Naive thymus-derived CD4-positive, alpha-beta T cell (primary cell): ENCODE data around the gene RAPGEF3. TPM values are rescaled to one million over a fixed set of nuclear protein-coding genes. Genes with fewer than 3 reads are reported as not detected.

Source experiments
- ATAC-seq: fragments of 150-1000 bp; cut with Tn5 transposase; 2 replicates; pipeline ENCODE4 v1.10.0; 2021; ENCODE audit warnings: mild to moderate bottlenecking, moderate library complexity
- CTCF ChIA-PET: fragments of 350-600 bp; sonication (Branson Sonifier 250); formaldehyde crosslinking; loops from one replicate; lab custom pipeline; 2021; ENCODE audit warnings: antibody characterized with exemption; lab: Charles Lee
- POLR2A ChIA-PET: fragments of 350-600 bp; sonication (Branson Sonifier 250); formaldehyde crosslinking; loops from one replicate; lab custom pipeline; 2021; ENCODE audit warnings: antibody characterized with exemption, inconsistent platforms; lab: Charles Lee
- DNase-seq, 9 donors: peaks; one replicate each; pipeline versions ENCODE4 v3.0.0 to v3.0.0-alpha.2; 2020 to 2022; ENCODE audit warnings: mixed read lengths in 1 of 9
- H3K27ac ChIP-seq: one replicate; pipeline ENCODE4 v1.7.0; 2013; ENCODE audit warnings: mild to moderate bottlenecking, low read depth, low read length, moderate library complexity
- H3K27me3 ChIP-seq, 2 donors: one replicate each; pipeline ENCODE4 v1.7.0; 2013; ENCODE audit warnings: low read length in 2 of 2, mild to moderate bottlenecking in 2 of 2, moderate library complexity in 2 of 2; ENCODE audit not compliant: control insufficient read depth in 2 of 2, insufficient read depth in 2 of 2
- H3K36me3 ChIP-seq, 3 experiments: 1 replicate in 2 of 3; 2 replicates in 1 of 3; pipeline ENCODE4 v1.7.0; 2013; ENCODE audit warnings: low read length in 3 of 3, mild to moderate bottlenecking in 3 of 3, moderate library complexity in 1 of 3; ENCODE audit not compliant: insufficient read depth in 3 of 3, control insufficient read depth in 2 of 3
- H3K4me1 ChIP-seq, 2 donors: one replicate each; pipeline ENCODE4 v1.7.0; 2013; ENCODE audit warnings: low read length in 2 of 2, mild to moderate bottlenecking in 2 of 2, moderate library complexity in 1 of 2; ENCODE audit not compliant: control insufficient read depth in 2 of 2, insufficient read depth in 2 of 2
- H3K4me3 ChIP-seq: 2 replicates; pipeline ENCODE4 v1.7.0; 2013; ENCODE audit warnings: mild to moderate bottlenecking, low read length
- H3K9me3 ChIP-seq, 3 experiments: 1 replicate in 2 of 3; 2 replicates in 1 of 3; pipeline ENCODE4 v1.7.0; 2013; ENCODE audit warnings: low read length in 3 of 3; ENCODE audit not compliant: control insufficient read depth in 2 of 3
- H3K27ac Mint-ChIP-seq, 9 donors: one replicate each; pipeline ENCODE4 v1.8.0; 2020 to 2022; ENCODE audit warnings: mixed read lengths in 9 of 9, mild to moderate bottlenecking in 8 of 9, moderate library complexity in 5 of 9, inconsistent platforms in 2 of 9
- H3K27me3 Mint-ChIP-seq, 5 donors: one replicate each; pipeline ENCODE4 v1.8.0; 2021 to 2022; ENCODE audit warnings: mixed read lengths in 5 of 5, mild to moderate bottlenecking in 1 of 5
- H3K36me3 Mint-ChIP-seq, 5 donors: one replicate each; pipeline ENCODE4 v1.8.0; 2020 to 2022; ENCODE audit warnings: mixed read lengths in 5 of 5, mild to moderate bottlenecking in 3 of 5, inconsistent platforms in 1 of 5
- H3K4me1 Mint-ChIP-seq, 7 donors: one replicate each; pipeline ENCODE4 v1.8.0; 2020 to 2022; ENCODE audit warnings: mixed read lengths in 7 of 7, mild to moderate bottlenecking in 3 of 7, inconsistent platforms in 1 of 7
- H3K4me3 Mint-ChIP-seq, 10 donors: one replicate each; pipeline ENCODE4 v1.8.0; 2020 to 2022; ENCODE audit warnings: mild to moderate bottlenecking in 10 of 10, mixed read lengths in 10 of 10, moderate library complexity in 6 of 10, inconsistent platforms in 2 of 10
- H3K9me3 Mint-ChIP-seq, 11 donors: one replicate each; pipeline ENCODE4 v1.8.0; 2020 to 2022; ENCODE audit warnings: mixed read lengths in 11 of 11, mild to moderate bottlenecking in 4 of 11, inconsistent platforms in 1 of 11, moderate library complexity in 1 of 11
- intact Hi-C, 2 donors: fragments of 100-400 bp; cut with micrococcal nuclease; formaldehyde crosslinking; loops; one replicate each; pipeline ENCODE4 v1.15.1; 2023
- polyA plus RNA-seq, 2 donors: library from polyadenylated mRNA; unstranded; fragments of 300-500 nt; fragmentation: Illumina TruSeq; gene quantifications; one replicate each; pipeline ENCODE4 v1.2.3, GENCODE V29; 2021
- total RNA-seq, 6 experiments: library from RNA in 5 of 6; stranded (reverse) in 5 of 6; gene quantifications; 1 replicate in 5 of 6; 2 replicates in 1 of 6; pipeline ENCODE4 v1.2.3 and lab custom pipeline; 2021 to 2026

Gene RAPGEF3
- total and polyA plus RNA-seq, 7 experiments from 2014 or later, result 0.08 to 1.9 (median 0.82) TPM; not detected in 2

DNA sequence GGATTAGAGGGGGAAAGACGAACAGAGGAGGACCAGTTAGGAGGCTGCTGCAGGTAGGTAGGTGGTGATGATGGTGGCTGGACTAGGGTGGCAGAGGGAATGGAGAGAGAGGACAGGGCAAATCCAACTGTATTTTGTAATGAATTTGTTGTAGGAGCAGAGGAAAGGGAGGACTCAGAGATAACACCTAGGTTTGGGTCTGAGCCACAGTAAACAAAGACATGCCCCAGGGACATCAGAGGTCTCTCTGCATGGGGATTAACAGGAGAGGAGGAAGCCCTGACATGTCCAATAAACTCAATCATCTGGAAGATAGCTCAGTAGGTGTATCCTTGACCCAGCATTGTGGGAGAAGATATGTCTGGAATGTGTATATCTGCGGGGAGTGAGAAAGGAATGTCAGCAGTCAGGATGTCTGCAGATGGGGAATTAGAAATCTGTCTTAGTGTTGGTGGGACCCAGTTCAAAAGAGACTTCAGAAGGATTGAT is 9.7 kb upstream of the RAPGEF3 start:
- intact Hi-C loops, result loop anchor here in 1 of 2 donors (5.0 kb wide), 1 partner anchor 116 kb away; no protein-coding TSS in a partner anchor
- Mint-ChIP-seq H3K36me3 (no peaks in the 10 kb centered on the region), H3K4me1 (peaks cover 0 to 20% (median 8%) of the 10 kb centered on the region in 7 donors), H3K9me3 (peaks cover 0 to 2% (median 0%) of the 10 kb centered on the region in 11 donors), H3K4me3 (no peak overlapping the region), H3K27ac (no peak overlapping the region), H3K27me3 (peaks cover 0 to 17% (median 0%) of the 10 kb centered on the region in 5 donors)
- ChIA-PET CTCF (interaction anchor here (0.9 to 18.2 kb wide), 9 partner anchors 10 to 71 kb away, joined by 3 to 346 read pairs (median 5); no protein-coding TSS in a partner anchor), POLR2A (interaction anchor here (1.1 to 2.4 kb wide), 2 partner anchors 10 to 26 kb away, joined by 4 to 10 read pairs; partner anchors contain the start of gene RAPGEF3)
- H3K36me3 ChIP-seq, result no peaks in the 10 kb centered on the region
- DNase-seq, result no peak
- H3K4me3 ChIP-seq, result no peak overlapping the region
- H3K27me3 ChIP-seq, result no peaks in the 10 kb centered on the region
- H3K27ac ChIP-seq, result no peak overlapping the region
- H3K4me1 ChIP-seq, result peaks cover 3 to 10% of the 10 kb centered on the region in 2 donors
- ATAC-seq, result no peak
- H3K9me3 ChIP-seq, result no peaks in the 10 kb centered on the region

DNA sequence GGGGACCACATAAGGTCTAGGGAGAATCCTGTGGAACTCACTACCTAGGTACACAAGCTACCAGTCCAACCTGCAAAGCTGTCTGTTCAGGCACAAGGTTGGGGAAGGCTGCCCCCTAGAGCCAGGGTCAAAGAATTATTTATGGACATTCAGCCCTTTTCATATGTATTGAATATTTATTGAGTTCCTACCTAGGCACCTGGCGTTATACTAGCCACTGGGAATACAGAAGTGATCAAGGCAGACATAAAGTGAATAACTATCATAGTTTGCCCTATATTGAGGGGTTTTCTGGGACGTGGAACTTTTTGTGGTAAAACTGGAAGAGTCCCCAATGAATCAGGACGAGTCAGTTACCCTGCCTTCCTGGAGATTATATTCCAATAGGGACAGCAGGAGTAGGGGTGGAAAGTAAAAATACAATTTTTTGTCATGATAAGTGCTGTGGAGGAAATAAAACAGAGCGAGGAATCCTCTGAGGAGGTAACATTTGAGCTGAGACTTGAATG is 8.6 kb upstream of the RAPGEF3 start:
- intact Hi-C loops, result loop anchor here (1.0 to 5.0 kb wide), 5 partner anchors 23 to 115 kb away; no protein-coding TSS in a partner anchor
- peaks cover 3 to 10% of the 10 kb centered on the region in 2 donors for H3K4me1 ChIP-seq
- Mint-ChIP-seq H3K27ac (no peak overlapping the region), H3K36me3 (no peaks in the 10 kb centered on the region), H3K9me3 (no peaks in the 10 kb centered on the region), H3K4me1 (peaks cover 0 to 16% (median 5%) of the 10 kb centered on the region in 7 donors), H3K27me3 (peaks cover 0 to 13% (median 0%) of the 10 kb centered on the region in 5 donors), H3K4me3 (no peak overlapping the region)
- no peak overlapping the region for H3K4me3 ChIP-seq
- no peaks in the 10 kb centered on the region for H3K36me3 ChIP-seq
- POLR2A ChIA-PET, result interaction anchor here (0.6 to 2.4 kb wide), 7 partner anchors 9 to 70 kb away, joined by 3 to 11 read pairs (median 5); partner anchors contain the start of gene RAPGEF3
- ATAC-seq (peak; percentile 81), DNase-seq (peak; percentile 40 to 73 (median 57))
- H3K27ac ChIP-seq, result no peak overlapping the region
- CTCF ChIA-PET, result interaction anchor here (0.7 to 18.2 kb wide), 19 partner anchors 10 to 378 kb away, joined by 3 to 346 read pairs (median 4); partner anchors contain the start of gene RAPGEF3
- H3K27me3 ChIP-seq, result no peaks in the 10 kb centered on the region
- no peaks in the 10 kb centered on the region for H3K9me3 ChIP-seq

DNA sequence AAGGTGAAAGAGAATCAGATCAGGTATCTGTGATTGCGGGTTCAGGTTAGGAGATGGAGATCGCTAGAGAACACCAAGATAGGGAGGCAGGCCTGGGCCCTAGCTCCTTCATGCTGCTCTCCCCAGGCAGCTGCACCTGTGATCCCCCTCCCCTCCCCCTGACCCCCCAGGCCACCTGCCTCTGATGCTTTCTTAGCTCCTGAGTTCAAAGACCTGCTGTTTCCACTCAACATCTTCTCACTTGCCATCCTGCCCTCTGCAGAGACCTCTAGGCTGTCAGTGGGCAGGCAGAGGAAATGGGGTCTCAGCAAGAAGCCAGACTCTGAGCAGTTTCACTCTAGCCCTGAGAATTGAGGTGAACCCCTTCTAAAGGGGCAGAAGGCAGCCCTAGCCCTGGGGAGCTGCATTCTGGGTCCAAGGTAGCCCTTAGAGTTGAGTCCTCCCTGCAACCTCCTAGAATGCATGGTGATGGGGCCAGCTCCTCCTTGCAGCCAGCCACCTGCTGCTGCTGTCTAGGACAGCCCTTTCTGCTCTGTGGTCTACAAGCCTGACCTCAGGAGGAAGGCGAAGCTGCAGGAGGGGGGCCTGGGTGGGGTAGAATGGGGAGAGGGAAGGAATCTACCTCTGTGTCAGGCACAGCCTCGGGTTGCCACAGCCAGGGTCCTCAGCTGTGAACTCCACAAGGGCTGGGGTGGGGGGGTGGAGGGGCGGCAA is 8.0 kb upstream of the RAPGEF3 start:
- POLR2A ChIA-PET, result interaction anchor here (0.6 to 2.4 kb wide), 9 partner anchors 9 to 71 kb away, joined by 3 to 11 read pairs (median 4); partner anchors contain the start of gene RAPGEF3
- H3K36me3 ChIP-seq, result no peaks in the 10 kb centered on the region
- no peak for DNase-seq

DNA sequence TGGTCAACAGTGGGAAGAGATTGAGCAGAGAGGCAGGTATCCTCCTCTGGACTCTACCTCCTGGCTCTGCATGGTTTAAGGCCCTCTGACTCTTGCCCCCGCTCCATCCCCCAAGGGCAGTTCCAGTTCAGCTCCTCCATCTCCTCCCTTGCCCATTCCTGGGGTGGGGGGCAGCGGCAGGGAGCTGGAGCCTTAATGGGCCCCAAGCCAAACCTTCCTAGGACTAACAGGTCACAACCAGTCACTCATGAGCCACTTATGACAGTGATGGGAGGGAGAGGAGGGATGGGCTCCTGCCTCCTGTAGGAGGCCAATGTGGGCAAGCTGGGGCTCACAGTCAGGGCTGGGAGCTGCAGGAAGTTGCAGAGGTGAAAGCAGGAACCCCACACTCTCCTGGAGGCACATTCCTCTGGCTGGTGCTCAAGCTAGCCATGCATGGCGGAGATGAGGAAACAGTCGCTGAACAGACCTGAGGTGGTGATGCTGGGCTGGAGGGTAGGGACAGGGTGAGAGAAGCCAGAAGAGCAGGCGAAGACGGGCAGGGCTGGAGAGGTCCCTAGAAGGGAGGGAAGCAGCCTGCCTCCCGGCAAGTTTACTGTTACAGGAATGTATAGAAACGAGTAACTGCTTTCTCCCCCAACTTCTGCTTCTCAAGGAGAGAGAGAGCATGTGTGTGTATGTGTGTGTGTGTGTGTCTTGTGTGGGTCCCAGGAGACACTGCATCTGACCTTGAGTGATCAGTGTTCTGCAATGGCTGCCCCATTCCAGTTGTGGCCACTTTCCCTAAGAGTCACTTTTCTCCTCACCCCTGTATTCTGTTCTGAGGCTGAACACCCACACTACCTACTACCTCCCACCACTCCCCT is 5.0 kb upstream of the RAPGEF3 start:
- Histone ChIP-seq H3K27ac (no peak overlapping the region), H3K27me3 (no peaks in the 10 kb centered on the region), H3K4me3 (no peak overlapping the region), H3K4me1 (peaks cover 10 to 16% of the 10 kb centered on the region in 2 donors), H3K36me3 (no peaks in the 10 kb centered on the region), H3K9me3 (no peaks in the 10 kb centered on the region)
- peaks cover 0 to 16% (median 5%) of the 10 kb centered on the region in 7 donors for H3K4me1 Mint-ChIP-seq
- ChIA-PET CTCF (interaction anchor here (1.1 to 10.7 kb wide), 4 partner anchors 8 to 72 kb away, joined by 3 to 130 read pairs (median 4); no protein-coding TSS in a partner anchor), POLR2A (no interaction called here)
- H3K27ac Mint-ChIP-seq, result no peak overlapping the region
- peaks cover 0 to 14% (median 0%) of the 10 kb centered on the region in 5 donors for H3K27me3 Mint-ChIP-seq
- no peaks in the 10 kb centered on the region for H3K36me3 Mint-ChIP-seq
- DNase-seq (no peak), ATAC-seq (no peak)
- intact Hi-C loops, result no loop called here
- H3K9me3 Mint-ChIP-seq, result no peaks in the 10 kb centered on the region
- H3K4me3 Mint-ChIP-seq, result no peak overlapping the region

More for the DNA sequence above, 8.0 kb upstream of the RAPGEF3 start:
- no peaks in the 10 kb centered on the region for H3K9me3 ChIP-seq
- no peak overlapping the region for H3K4me3 Mint-ChIP-seq
- H3K36me3 Mint-ChIP-seq, result no peaks in the 10 kb centered on the region
- no peak overlapping the region for H3K4me3 ChIP-seq
- peak; percentile 30 for ATAC-seq
- peak overlapping the region in 1 of 9 donors; percentile 28 for H3K27ac Mint-ChIP-seq
- H3K27me3 ChIP-seq, result no peaks in the 10 kb centered on the region
- CTCF ChIA-PET, result interaction anchor here (0.6 to 18.2 kb wide), 18 partner anchors 9 to 378 kb away, joined by 3 to 346 read pairs (median 4); partner anchors contain the start of gene RAPGEF3
- H3K4me1 ChIP-seq, result peaks cover 3 to 10% of the 10 kb centered on the region in 2 donors
- peaks cover 0 to 10% (median 0%) of the 10 kb centered on the region in 5 donors for H3K27me3 Mint-ChIP-seq
- H3K4me1 Mint-ChIP-seq, result peaks cover 0 to 16% (median 5%) of the 10 kb centered on the region in 7 donors
- intact Hi-C loops, result loop anchor here (1.0 to 5.0 kb wide), 5 partner anchors 22 to 114 kb away; no protein-coding TSS in a partner anchor
- H3K27ac ChIP-seq, result no peak overlapping the region
- H3K9me3 Mint-ChIP-seq, result no peaks in the 10 kb centered on the region

DNA sequence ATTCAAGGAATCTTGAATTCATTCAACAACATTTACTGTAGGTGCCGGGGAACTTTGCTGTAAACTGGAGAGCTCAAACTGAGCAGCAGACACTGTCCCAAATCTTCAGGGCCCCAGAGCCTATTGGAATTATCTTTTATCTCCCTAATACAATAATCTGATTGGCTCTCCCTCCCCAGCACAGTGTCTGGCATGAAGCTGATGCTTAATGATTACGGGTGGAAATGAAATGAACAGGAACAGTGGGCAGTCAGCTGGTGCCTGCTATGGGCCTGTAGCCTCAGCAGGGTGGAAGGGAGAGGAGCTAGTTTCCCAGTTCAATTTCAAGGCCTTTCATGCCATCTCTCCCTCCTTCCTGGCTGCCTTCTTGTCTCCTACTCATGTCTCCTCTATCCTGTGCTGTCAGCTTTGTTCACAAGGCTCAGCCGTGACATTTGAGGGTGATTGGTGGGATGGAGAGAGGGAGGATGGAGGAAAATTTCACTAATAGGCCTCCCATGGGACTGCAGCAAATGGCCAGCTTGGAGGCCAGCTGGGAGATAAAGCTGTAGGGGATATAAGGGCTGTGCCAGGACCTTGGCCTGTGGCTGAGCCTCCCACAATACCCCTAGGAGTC is 4.3 kb upstream of the RAPGEF3 start:
- intact Hi-C loops, result no loop called here
- Mint-ChIP-seq H3K36me3 (no peaks in the 10 kb centered on the region), H3K27ac (no peak overlapping the region), H3K9me3 (no peaks in the 10 kb centered on the region), H3K4me1 (peaks cover 5 to 16% (median 9%) of the 10 kb centered on the region in 7 donors), H3K4me3 (no peak overlapping the region), H3K27me3 (peaks cover 0 to 14% (median 0%) of the 10 kb centered on the region in 5 donors)
- Histone ChIP-seq H3K27me3 (no peaks in the 10 kb centered on the region), H3K4me3 (no peak overlapping the region), H3K9me3 (no peaks in the 10 kb centered on the region), H3K4me1 (peaks cover 15 to 19% of the 10 kb centered on the region in 2 donors), H3K27ac (no peak overlapping the region), H3K36me3 (no peaks in the 10 kb centered on the region)
- ATAC-seq, result no peak
- ChIA-PET POLR2A (no interaction called here), CTCF (interaction anchor here (1.1 to 10.7 kb wide), 4 partner anchors 8 to 73 kb away, joined by 3 to 130 read pairs (median 4); no protein-coding TSS in a partner anchor)
- no peak for DNase-seq
